SU-DHL-6 (cell line): Measurements from ENCODE around the gene USP24.

Experiments used
- CTCF ChIP-seq: fragments of 200-600 bp; sonication (generic); IDR thresholded peaks from one replicate; pipeline ENCODE4 v1.5.1; 2017; ENCODE audit warnings: antibody characterized with exemption, mild to moderate bottlenecking, low read length, moderate library complexity; ENCODE audit not compliant: insufficient read depth, poor library complexity, severe bottlenecking
- EZH2phosphoT487 ChIP-seq: fragments of 200-600 bp; sonication (generic), shearing (Covaris generic); conservative IDR thresholded peaks from 2 replicates; pipeline ENCODE4 v1.6.1; 2018; ENCODE audit warnings: mild to moderate bottlenecking, antibody characterized with exemption, low read length, moderate library complexity, mixed read lengths

DNA sequence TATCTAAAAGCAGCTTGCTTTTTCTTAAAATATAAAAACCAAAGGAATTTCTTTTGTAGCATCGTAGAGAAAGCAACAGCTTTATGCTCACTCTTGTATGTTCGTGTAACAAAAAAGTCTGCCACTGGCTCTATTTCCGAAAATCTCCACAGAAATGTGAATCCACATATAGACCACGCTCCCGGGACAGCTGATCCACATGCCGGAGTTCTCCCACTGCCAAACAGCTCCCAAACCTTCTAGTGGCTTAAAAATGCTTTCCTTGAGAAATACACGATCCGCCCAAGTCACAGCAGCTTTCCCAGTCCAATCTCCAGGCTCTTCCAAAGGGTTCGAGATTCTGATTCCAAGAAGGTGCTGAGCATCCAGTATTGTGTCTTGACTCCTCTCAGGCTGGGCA lies 146.5 kb downstream of the USP24 start:
- no peak for TF ChIP-seq CTCF
- no peak for TF ChIP-seq EZH2phosphoT487
